GM18511 (cell line): ENCODE results near the gene PEX14.

Source experiments
- ATAC-seq: cut with Tn5 transposase; IDR thresholded peaks from one replicate; pipeline ENCODE4 v1.9.1; 2021; ENCODE audit warnings: mild to moderate bottlenecking, moderate library complexity; ENCODE audit not compliant: unreplicated experiment

Gene PEX14

GRCh38 chr1:10538646-10539355, 64.1 kb downstream of the PEX14 start:
- no peak for ATAC-seq

GRCh38 chr1:10539411-10540043, 64.8 kb downstream of the PEX14 start:
- no peak for ATAC-seq

- ATAC-seq: no peak
Measured at GRCh38 chr1:10540277-10541005, 65.7 kb downstream of the PEX14 start.

GRCh38 chr1:10541286-10541685, 66.5 kb downstream of the PEX14 start:
- ATAC-seq: no peak

GRCh38 chr1:10544239-10544638, 69.5 kb downstream of the PEX14 start:
- ATAC-seq: no peak

GRCh38 chr1:10546896-10547295, 72.1 kb downstream of the PEX14 start:
- no peak for ATAC-seq

- ATAC-seq: no peak
Measured at GRCh38 chr1:10549904-10550664, 75.3 kb downstream of the PEX14 start.

- no peak for ATAC-seq
Measured at GRCh38 chr1:10553118-10553517, 78.4 kb downstream of the PEX14 start.

- no peak for ATAC-seq
Measured at GRCh38 chr1:10555635-10556429, 81.1 kb downstream of the PEX14 start.

- no peak for ATAC-seq
Measured at GRCh38 chr1:10556430-10557005, 81.8 kb downstream of the PEX14 start.

- ATAC-seq: no peak
Measured at GRCh38 chr1:10557714-10558113, 83.0 kb downstream of the PEX14 start.

GRCh38 chr1:10559386-10559785, 84.6 kb downstream of the PEX14 start:
- ATAC-seq: no peak

- ATAC-seq: no peak
Measured at GRCh38 chr1:10561497-10561896, 86.7 kb downstream of the PEX14 start.

GRCh38 chr1:10561955-10562354, 87.2 kb downstream of the PEX14 start:
- ATAC-seq: no peak

GRCh38 chr1:10564063-10564462, 89.3 kb downstream of the PEX14 start:
- no peak for ATAC-seq

- ATAC-seq: no peak
Measured at GRCh38 chr1:10569531-10569930, 94.8 kb downstream of the PEX14 start.

- ATAC-seq: no peak
Measured at GRCh38 chr1:10575616-10576015, 100.9 kb downstream of the PEX14 start.

GRCh38 chr1:10578070-10578469, 103.3 kb downstream of the PEX14 start:
- ATAC-seq: no peak

- no peak for ATAC-seq
Measured at GRCh38 chr1:10583641-10584040, 108.9 kb downstream of the PEX14 start.

- no peak for ATAC-seq
Measured at GRCh38 chr1:10585242-10585641, 110.5 kb downstream of the PEX14 start.
